Measurements from ENCODE around the gene RHNO1.

- no peak for TF ChIP-seq CTCF (IDR thresholded peaks at IDR 0.05)
- no peak for TF ChIP-seq POLR2A (IDR thresholded peaks at IDR 0.05)
- TF ChIP-seq POLR2AphosphoS5 (IDR thresholded peaks at IDR 0.05) = no peak
Observed at GRCh38 chr12:2836574-2836973, 40.4 kb upstream of the RHNO1 start.

All from prostate gland (tissue), 2 donors.